HG02571 (cell line): ENCODE data around the gene SOD1.

Experiments
- ATAC-seq: cut with Tn5 transposase; IDR thresholded peaks from one replicate; pipeline ENCODE4 v1.9.1; 2021; ENCODE audit warnings: mild to moderate bottlenecking, moderate library complexity; ENCODE audit not compliant: unreplicated experiment

SOD1 gene

DNA sequence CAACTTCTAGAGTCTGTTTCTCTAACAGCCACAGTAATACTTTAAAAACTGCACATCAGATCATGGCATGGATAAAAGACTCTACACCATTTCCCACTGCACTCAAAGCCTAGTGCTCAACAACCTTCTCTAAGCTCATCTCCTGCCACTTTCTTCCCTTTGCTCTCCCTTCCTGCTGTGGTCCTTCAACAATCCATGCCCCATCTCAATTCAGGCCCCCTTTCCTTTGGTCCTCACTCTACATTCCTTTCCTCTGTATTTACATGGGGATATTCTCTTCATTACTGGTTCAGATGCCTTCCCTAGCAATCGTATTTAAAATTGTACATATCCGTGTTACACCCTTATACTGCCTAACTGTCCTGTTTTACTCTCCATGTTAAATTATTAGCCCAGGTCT is 19.0 kb downstream of the SOD1 start:
- no peak for ATAC-seq

DNA sequence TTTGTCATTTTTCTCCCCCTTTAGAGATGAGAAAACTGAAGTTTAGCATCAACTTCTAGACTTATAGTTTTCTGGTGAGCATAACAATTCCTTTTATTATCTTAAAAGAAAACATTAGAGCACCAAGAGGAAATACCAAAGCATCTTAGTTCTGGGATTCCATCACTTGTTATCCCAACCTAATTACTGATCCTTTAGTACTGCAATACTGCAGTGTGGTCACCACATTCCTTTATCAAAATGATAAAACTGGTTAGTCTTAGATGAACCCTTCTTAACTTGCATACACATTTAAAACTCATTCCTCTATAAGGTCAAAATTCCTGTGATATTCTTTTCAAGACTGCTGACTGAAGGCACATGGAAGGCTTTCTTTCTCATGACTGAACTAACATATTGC is 23.1 kb downstream of the SOD1 start:
- no peak for ATAC-seq

- no peak for ATAC-seq
Observed at GRCh38 chr21:31683029-31683428, 23.5 kb downstream of the SOD1 start.

- no peak for ATAC-seq
Observed at GRCh38 chr21:31684918-31685317, 25.4 kb downstream of the SOD1 start.

DNA sequence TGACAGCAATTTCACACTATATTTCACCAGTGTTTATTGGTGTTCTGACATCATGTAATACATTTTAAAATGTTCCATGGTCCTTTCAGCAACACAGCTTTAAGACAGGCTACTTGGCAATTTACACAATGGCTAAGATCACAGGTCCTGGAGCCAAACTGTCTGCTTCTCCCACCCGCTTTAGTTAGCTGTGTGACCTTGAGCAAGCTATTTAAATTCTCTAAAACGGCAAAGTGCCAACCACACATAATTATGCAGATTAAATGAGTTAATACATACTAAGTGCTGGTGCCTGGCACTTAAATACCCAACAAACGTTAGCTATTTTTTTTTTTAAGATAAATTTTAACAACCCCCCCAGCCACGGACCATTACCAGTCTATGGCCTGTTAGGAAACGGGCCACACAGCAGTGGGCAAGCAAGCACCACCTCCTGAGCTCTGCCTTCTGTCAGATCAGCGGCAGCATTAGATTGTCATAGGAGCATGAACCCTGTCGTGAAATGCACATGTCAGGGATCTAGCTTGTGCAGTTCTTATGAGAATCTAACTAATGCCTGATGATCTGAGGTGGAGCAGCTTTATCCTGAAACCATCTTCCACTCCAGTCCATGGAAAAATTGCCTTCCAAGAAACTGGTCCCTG is 26.9 kb downstream of the SOD1 start:
- no peak for ATAC-seq

DNA sequence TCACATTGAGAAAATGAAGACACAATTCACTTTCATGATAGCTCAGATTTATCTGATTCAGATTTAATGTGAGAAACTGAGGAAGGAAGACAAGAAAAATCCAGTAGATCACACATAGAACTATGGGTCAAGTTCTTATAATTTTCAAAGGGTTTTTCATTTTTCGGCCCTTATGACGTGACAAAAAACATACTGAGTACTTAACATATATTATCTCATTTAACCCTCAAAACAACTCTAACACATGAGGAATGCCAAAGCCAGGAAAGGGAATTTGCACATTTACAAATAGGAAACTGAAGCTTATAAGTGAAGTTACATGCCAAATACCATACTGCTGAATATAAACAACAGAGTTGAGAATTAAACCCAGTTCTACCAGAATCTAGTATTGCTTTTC is 27.6 kb downstream of the SOD1 start:
- no peak for ATAC-seq

GRCh38 chr21:31688603-31689368 is 29.3 kb downstream of the SOD1 start:
- ATAC-seq, result no peak

DNA sequence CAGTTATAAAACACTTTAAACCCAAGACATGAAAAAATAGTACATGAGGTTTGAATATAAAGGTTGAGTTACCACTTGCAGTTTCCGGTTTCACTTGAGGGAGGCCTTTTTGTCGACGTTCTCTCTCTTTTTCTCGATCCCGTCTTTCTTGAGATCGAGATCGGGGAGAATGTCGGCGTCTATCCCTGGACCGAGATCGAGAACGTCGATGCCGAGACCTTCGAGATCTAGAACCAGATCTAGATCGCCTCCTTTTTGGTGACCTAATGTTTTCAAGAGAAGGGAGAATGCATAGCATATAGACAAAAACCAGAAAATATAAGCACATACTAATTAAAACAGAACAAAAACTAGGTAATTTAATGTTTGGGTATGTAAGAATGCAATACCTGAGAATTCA is 33.7 kb downstream of the SOD1 start:
- ATAC-seq, result no peak

- no peak for ATAC-seq
Observed at GRCh38 chr21:31696424-31696823, 36.9 kb downstream of the SOD1 start.

GRCh38 chr21:31698461-31698860 is 39.0 kb downstream of the SOD1 start:
- no peak for ATAC-seq

DNA sequence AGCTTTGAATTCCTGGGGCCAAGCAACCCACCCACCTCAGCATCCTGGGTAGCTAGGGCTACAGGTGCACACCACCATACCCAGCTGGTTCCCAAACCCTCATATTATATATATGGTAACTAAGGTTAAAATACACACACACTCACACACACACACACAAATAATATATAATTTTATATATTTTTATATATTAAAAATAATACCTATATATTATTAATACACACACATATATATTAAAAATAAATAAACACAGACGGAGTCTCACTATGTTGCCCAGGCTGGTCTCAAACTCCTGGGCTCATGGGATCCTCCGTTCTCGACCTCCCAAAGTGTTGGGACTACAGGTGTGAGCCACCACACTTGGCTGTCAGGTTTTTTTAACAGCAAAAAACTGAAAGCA is 40.5 kb downstream of the SOD1 start:
- ATAC-seq, result no peak

DNA sequence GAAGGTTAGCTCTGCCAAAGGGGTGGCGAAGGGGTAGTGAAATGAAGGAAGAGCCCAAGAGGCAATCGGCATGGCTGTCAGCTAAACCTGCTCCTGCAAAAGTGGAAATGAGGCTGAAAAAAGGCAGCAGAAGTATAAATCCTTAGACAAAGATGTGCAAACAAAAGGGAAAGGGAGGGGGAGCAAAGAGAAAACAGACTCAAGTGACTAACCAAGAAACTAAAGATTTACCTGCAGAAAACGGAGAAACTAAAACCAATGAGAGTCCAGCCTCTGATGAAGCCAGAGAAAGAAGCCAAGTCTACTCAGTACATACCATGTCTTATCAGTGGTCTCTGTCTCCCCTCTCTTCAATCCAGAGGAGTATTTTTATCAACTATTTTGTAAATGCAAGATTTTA is 47.1 kb downstream of the SOD1 start:
- ATAC-seq, result no peak

DNA sequence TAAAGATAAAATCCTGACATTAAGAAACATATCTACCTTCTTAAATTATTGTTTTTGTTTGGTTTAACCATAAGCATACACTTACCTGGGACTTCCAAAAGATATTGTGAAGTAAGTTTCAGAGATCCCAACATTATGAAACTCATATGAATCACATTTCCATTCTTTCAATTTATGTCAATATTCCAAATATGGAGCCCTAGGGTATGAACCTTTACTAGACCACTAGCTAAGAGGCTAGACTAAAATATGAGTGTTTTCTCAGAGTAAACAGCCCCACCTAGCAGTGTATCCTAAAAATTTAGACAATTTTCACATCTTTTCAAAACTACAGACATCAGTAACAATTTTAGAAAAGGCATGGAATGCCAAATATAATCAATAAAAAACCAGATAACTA is 48.0 kb downstream of the SOD1 start:
- ATAC-seq, result no peak

- ATAC-seq, result no peak
Observed at GRCh38 chr21:31708541-31708940, 49.0 kb downstream of the SOD1 start.

- no peak for ATAC-seq
Observed at GRCh38 chr21:31710586-31710985, 51.1 kb downstream of the SOD1 start.

GRCh38 chr21:31711326-31711725 is 51.8 kb downstream of the SOD1 start:
- ATAC-seq, result no peak

DNA sequence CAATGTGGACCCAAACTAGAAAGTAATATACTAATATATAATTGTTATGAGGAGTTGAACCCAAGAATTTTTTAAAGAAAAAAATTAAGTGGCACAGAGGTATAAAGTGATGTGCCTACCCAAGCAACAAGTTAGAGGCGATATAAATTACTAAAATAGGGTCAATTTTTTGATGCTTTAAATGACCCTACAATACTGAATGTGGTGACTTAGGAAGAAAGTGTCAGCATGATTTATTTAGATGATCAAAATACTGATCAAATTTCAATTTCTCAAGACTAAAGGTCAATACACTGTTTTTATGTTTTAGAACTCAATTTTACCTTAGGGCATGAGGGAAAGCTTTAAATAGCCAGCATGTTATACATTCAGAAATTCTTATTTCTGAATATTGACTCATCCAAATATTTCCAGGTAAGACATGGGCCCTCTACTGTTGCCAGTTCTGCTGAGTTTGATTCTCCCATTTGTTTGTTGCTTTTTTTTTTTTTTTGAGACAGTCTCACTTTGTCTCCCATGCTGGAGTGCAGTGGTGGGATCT is 52.3 kb downstream of the SOD1 start:
- no peak for ATAC-seq

- no peak for ATAC-seq
Observed at GRCh38 chr21:31713115-31713514, 53.6 kb downstream of the SOD1 start.

GRCh38 chr21:31713973-31714740 is 54.7 kb downstream of the SOD1 start:
- ATAC-seq, result no peak

DNA sequence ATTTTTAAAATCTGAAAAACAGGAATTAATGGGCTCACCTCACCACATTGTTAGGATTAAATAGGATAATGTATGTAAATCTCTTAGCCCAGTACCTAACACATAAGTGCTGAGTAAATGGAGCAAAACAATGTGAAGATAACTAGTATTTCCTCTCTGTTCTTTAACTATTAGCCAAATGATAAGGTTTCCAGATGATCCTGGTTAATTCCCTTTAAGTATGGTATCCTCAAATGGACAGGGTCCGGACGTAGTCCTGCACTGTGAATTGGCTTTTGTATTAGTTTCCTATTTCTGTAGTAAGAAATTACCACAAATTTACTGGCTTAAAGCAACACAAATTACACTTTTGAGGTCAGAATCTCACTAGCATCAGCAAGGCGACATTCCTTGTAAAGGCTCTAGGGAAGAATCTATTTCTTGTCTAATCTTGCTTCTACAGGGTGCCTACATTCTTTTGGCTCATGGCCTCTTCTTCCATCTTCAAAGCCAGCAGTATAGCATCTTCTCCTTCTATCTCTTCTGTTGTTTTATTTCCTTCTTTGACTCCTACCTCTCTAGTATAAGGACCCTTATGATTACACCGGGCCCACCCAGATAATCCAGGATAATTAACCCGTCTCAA is 55.4 kb downstream of the SOD1 start:
- ATAC-seq, result no peak

DNA sequence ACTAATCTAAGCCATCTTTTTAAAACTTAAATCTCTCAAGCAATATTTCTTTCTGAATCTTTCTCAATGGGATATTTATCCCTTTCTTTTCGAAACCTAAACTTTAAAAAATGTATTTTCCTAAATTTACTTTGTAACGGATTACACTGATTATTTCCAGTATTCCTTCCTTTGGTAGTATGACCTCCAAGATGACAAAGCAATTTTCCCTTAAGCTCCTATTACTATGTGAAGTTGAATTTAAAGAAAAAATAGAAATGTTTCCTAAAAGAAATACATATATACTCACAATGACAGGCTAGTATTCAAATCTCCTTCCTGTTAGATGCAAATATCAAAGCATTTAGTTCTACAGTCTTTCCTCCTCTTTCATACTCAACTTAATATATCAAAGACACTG is 56.6 kb downstream of the SOD1 start:
- ATAC-seq, result no peak
